ENCODE results near the gene WFDC10B. TPM values are rescaled to one million over a fixed set of nuclear protein-coding genes. Genes with fewer than 3 reads are reported as not detected.
"Not testable (repeated sequence)": the region's sequence is repeated elsewhere in the genome, so short reads cannot be mapped to it uniquely, and the experiment has no call there.

Gene WFDC10B
- total and polyA plus RNA-seq, 10 of the 15 experiments (the other 5 are each of a cell fraction or from before 2014, with no cell fraction given): not detected

- intact Hi-C loops (cut with micrococcal nuclease; ENCODE audit: unreplicated experiment): no loop called here
- FAIRE-seq (no peak), ATAC-seq (no peak), DNase-seq (ENCODE audit: low read depth, low spot score) (no peak)
- SMC1A ChIA-PET (ENCODE audit: uncharacterized antibody, unreplicated experiment): interaction anchor here (0.9 kb wide), 1 partner anchor 12 kb away, joined by 3 read pairs; no protein-coding TSS in a partner anchor
- Histone ChIP-seq H3K27me3 (replicated peaks in 1 of 2; ENCODE audit: control insufficient read depth in 2 of 2, insufficient read depth in 2 of 2, low read length in 1 of 2) (peaks cover 0 to 2% of the 10 kb centered on the region in 2 experiments; a peak in 1 of 4 replicates), H2AFZ (ENCODE audit: control insufficient read depth, low read depth, low read length) (no peak within 1 kb of the TSS), H3K79me2 (ENCODE audit: control insufficient read depth, insufficient read depth, low read length) (no peaks in the 10 kb centered on the region), H3K27ac (ENCODE audit: control insufficient read depth, insufficient read depth) (no peak within 1 kb of the TSS), H4K20me1 (ENCODE audit: control insufficient read depth, insufficient read depth) (no peaks in the 10 kb centered on the region), H3K9me3 (replicated peaks; ENCODE audit: control insufficient read depth, insufficient read depth, low read length) (no peaks in the 10 kb centered on the region), H3K4me2 (ENCODE audit: control insufficient read depth, insufficient read depth) (no peak within 1 kb of the TSS), H3K4me1 (ENCODE audit: control insufficient read depth, insufficient read depth, low read length) (no peaks in the 10 kb centered on the region), H3K4me3 (no peak within 1 kb of the TSS), H3K36me3 (ENCODE audit: control insufficient read depth in 2 of 2, insufficient read depth in 2 of 2, low read length in 1 of 2) (no peaks in the 10 kb centered on the region), H3K9ac (ENCODE audit: control insufficient read depth, insufficient read depth, low read length) (no peak within 1 kb of the TSS)
- no peak for TF ChIP-seq PKNOX1 (IDR thresholded peaks at IDR 0.05)
- TF ChIP-seq SMC3 (IDR thresholded peaks at IDR 0.05; ENCODE audit: borderline replicate concordance, low read length): no peak
- TF ChIP-seq, protein P1, sequence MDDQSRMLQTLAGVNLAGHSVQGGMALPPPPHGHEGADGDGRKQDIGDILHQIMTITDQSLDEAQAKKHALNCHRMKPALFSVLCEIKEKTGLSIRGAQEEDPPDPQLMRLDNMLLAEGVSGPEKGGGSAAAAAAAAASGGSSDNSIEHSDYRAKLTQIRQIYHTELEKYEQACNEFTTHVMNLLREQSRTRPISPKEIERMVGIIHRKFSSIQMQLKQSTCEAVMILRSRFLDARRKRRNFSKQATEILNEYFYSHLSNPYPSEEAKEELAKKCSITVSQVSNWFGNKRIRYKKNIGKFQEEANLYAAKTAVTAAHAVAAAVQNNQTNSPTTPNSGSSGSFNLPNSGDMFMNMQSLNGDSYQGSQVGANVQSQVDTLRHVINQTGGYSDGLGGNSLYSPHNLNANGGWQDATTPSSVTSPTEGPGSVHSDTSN (IDR thresholded peaks at IDR 0.05; ENCODE audit: insufficient replicate concordance, low read depth, low read length): no peak
- TF ChIP-seq MTA3 (IDR thresholded peaks at IDR 0.05; ENCODE audit: borderline replicate concordance, low read length): no peak
- TF ChIP-seq TBL1XR1 (IDR thresholded peaks at IDR 0.05; ENCODE audit: low read depth, low read length): no peak
- TF ChIP-seq CEBPB (IDR thresholded peaks at IDR 0.05; ENCODE audit: borderline replicate concordance in 1 of 2, low read depth in 2 of 2, low read length in 2 of 2): no peak
- no peak for TF ChIP-seq HDGF (IDR thresholded peaks at IDR 0.05)
- TF ChIP-seq TAF1 (IDR thresholded peaks at IDR 0.05; ENCODE audit: borderline replicate concordance, low read depth, low read length): no peak
- BruUV-seq (replicated peaks): no TSS peak
- in situ Hi-C loops (cut with MboI): no loop called here
- WGBS (ENCODE audit: insufficient coverage, insufficient replicate concordance, low lambda C conversion rate, missing lambda C conversion rate): 0% methylated on average over 1 of the region's 1 CpG
- POLR2A ChIA-PET: no interaction called here
- CTCF ChIA-PET: interaction anchor here (0.9 kb wide), 1 partner anchor 49 kb away, joined by 5 read pairs; no protein-coding TSS in a partner anchor
- RAD21 ChIA-PET (ENCODE audit: unreplicated experiment): interaction anchor here (1.3 kb wide), 1 partner anchor 49 kb away, joined by 3 read pairs; no protein-coding TSS in a partner anchor
These were observed 17.2 kb upstream of the WFDC10B start, which contains the start of gene SPINT4 for GRCh38 chr20:45722047-45722446. SPINT4 (plus strand) TSS chr20:45722347; CDS start chr20:45722368, 21 bp downstream.

DNA sequence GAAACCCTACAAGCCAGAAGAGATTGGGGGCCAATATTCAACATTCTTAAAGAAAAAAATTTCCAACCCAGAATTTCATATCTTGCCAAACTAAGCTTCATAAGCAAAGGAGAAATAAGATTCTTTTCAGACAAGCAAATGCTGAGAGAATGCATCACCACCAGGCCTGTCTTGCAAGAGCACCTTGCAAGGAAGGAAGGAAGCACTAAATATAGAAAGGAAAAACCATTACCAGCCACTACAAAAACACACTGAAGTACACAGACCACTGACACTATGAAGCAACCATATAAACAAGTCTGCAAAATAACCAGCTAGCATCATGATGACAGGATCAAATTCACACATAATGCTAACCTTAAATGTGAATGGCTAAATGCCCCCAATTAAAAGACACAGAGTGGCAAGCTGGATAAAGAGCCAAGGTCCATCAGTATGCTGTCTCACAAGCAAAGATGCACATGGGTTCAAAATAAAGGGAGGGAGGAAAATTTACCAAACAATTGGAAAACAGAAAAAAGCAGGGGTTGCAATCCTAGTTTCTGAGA lies 11.4 kb upstream of the WFDC10B start:
- FAIRE-seq; H3K27ac ChIP-seq (ENCODE audit: control insufficient read depth, insufficient read depth); H3K79me2 ChIP-seq (ENCODE audit: control insufficient read depth, insufficient read depth, low read length); H3K4me2 ChIP-seq (ENCODE audit: control insufficient read depth, insufficient read depth); H4K20me1 ChIP-seq (ENCODE audit: control insufficient read depth, insufficient read depth); H3K27me3 ChIP-seq (replicated peaks in 1 of 2; ENCODE audit: control insufficient read depth in 2 of 2, insufficient read depth in 2 of 2, low read length in 1 of 2); DNase-seq (ENCODE audit: low read depth, low spot score); POLR2A ChIA-PET; BruUV-seq (replicated peaks); H3K9me3 ChIP-seq (replicated peaks; ENCODE audit: control insufficient read depth, insufficient read depth, low read length); in situ Hi-C loops (cut with MboI); RAD21 ChIA-PET (ENCODE audit: unreplicated experiment); ATAC-seq; intact Hi-C loops (cut with micrococcal nuclease; ENCODE audit: unreplicated experiment); SMC1A ChIA-PET (ENCODE audit: uncharacterized antibody, unreplicated experiment); H3K4me1 ChIP-seq (ENCODE audit: control insufficient read depth, insufficient read depth, low read length); H2AFZ ChIP-seq (ENCODE audit: control insufficient read depth, low read depth, low read length); H3K4me3 ChIP-seq; H3K9ac ChIP-seq (ENCODE audit: control insufficient read depth, insufficient read depth, low read length); H3K36me3 ChIP-seq (ENCODE audit: control insufficient read depth in 2 of 2, insufficient read depth in 2 of 2, low read length in 1 of 2): not testable (repeated sequence)
- CTCF ChIA-PET: interaction anchor here (1.4 kb wide), 1 partner anchor 55 kb away, joined by 4 read pairs; no protein-coding TSS in a partner anchor

Measured in GM12878 (cell line).